Ascending aorta (tissue), 2 donors: ENCODE results near the gene CYP2J2. TPM values are rescaled to one million over a fixed set of nuclear protein-coding genes. Genes with fewer than 3 reads are reported as not detected.
"Not testable (repeated sequence)": the region's sequence is repeated elsewhere in the genome, so short reads cannot be mapped to it uniquely, and the experiment has no call there.

Experiments used
- DNase-seq, 2 donors: peaks; one replicate each; pipeline ENCODE4 v3.0.0-alpha.2; 2019; ENCODE audit warnings: low spot score in 2 of 2
- H3K27ac ChIP-seq, 2 donors: fragments of 200-600 bp; sonication (generic); one replicate each; pipeline ENCODE4 v1.5.1; 2016 to 2017; ENCODE audit warnings: mild to moderate bottlenecking in 1 of 2
- H3K27me3 ChIP-seq: fragments of 200-600 bp; sonication (generic); one replicate; pipeline ENCODE4 v1.5.1; 2017
- H3K36me3 ChIP-seq, 2 donors: fragments of 200-600 bp; sonication (generic); one replicate each; pipeline ENCODE4 v1.5.1; 2016
- H3K4me1 ChIP-seq, 2 donors: fragments of 200-600 bp; sonication (generic); one replicate each; pipeline ENCODE4 v1.5.1; 2016 to 2017; ENCODE audit warnings: mild to moderate bottlenecking in 1 of 2
- H3K4me3 ChIP-seq, 2 donors: fragments of 200-600 bp; sonication (generic); one replicate each; pipeline ENCODE4 v1.5.1; 2016 to 2017; ENCODE audit warnings: mild to moderate bottlenecking in 1 of 2
- H3K9me3 ChIP-seq, 2 donors: fragments of 200-600 bp; sonication (generic); one replicate each; pipeline ENCODE4 v1.5.1; 2016
- intact Hi-C: fragments of 100-400 bp; cut with DNase I; formaldehyde crosslinking; loops from one replicate; pipeline ENCODE4 v1.15.1; 2023
- total RNA-seq: library from RNA; depleted of rRNA; stranded (reverse); fragments of >200 nt; gene quantifications from one replicate; pipeline ENCODE4 v1.1.0, GENCODE V29; 2016
- TF ChIP-seq, protein P1 (sequence below), 3 experiments: fragments of 200-600 bp in 2 of 3; fragments of 450-650 bp in 1 of 3; sonication (generic) in 2 of 3; IDR thresholded peaks; one replicate each; pipeline ENCODE4 v1.5.1; 2016 to 2019; ENCODE audit warnings: antibody characterized with exemption in 3 of 3, mild to moderate bottlenecking in 1 of 3, moderate library complexity in 1 of 3

CYP2J2 gene
- total RNA-seq, 1 donor from 2014 or later: not detected

DNA sequence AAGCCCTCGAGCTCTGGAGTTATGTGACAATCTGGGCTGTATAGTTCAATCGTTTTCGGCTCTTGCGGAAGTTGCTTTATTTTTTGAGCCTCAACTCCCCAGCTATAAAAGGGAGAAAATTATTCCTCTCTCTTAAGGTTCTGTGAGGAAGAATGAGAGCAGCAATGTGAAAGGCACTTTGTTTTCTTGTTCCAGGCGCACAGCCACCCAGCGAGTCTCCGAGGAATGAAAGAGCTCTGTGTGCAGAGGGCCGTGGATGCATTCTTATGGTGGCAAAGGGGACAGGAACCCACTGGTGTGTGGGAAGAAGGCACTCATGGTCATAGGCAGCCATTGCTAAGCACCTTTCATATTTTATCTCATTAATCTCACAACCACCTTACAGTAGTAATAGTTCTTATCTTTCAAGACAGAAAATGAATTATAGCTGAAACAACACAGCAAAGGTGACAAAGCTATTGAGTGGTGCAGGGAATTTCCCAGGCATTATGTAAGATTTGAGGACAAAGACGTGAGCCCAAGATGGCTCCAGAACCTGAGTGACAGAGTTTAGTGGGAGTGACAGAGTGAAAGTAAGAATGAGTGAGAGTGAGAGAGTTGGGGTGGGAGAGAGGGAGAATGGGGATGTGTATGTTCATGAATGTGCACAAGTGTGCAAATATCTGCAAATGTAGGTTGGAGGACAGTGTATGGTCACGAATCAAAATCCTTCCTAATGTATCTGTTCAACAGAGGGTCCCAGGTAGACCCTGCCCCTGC lies 9.4 kb downstream of the CYP2J2 start:
- Histone ChIP-seq H3K4me1 (no peaks in the 10 kb centered on the region), H3K9me3 (no peaks in the 10 kb centered on the region), H3K4me3 (no peak overlapping the region), H3K27ac (no peak overlapping the region), H3K36me3 (no peaks in the 10 kb centered on the region), H3K27me3 (no peaks in the 10 kb centered on the region)
- TF ChIP-seq, protein P1, sequence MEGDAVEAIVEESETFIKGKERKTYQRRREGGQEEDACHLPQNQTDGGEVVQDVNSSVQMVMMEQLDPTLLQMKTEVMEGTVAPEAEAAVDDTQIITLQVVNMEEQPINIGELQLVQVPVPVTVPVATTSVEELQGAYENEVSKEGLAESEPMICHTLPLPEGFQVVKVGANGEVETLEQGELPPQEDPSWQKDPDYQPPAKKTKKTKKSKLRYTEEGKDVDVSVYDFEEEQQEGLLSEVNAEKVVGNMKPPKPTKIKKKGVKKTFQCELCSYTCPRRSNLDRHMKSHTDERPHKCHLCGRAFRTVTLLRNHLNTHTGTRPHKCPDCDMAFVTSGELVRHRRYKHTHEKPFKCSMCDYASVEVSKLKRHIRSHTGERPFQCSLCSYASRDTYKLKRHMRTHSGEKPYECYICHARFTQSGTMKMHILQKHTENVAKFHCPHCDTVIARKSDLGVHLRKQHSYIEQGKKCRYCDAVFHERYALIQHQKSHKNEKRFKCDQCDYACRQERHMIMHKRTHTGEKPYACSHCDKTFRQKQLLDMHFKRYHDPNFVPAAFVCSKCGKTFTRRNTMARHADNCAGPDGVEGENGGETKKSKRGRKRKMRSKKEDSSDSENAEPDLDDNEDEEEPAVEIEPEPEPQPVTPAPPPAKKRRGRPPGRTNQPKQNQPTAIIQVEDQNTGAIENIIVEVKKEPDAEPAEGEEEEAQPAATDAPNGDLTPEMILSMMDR (IDR thresholded peaks at IDR 0.05): no peak
- no peak for DNase-seq
- intact Hi-C loops: no loop called here

DNA sequence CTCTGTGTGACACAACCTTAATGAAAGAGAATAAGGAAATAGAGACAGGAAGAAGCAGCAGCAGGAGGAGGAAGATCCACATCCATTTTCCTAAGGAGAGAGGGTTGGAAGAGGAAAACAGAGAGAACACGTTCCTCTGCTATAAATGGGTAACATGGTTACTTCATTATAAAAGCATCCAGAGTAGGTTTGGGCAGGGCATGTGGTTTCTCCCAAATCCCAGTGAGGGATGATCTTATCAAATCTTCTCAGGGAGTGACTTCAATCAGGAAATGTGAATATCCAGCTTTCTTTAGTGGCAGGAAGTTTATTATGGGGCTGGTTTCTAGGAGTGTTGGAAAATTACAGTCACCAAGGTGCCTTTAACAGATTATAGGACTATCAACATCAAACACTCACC lies 11.1 kb downstream of the CYP2J2 start:
- Histone ChIP-seq H3K27me3 (no peaks in the 10 kb centered on the region), H3K36me3 (no peaks in the 10 kb centered on the region), H3K9me3 (no peaks in the 10 kb centered on the region), H3K4me1 (no peaks in the 10 kb centered on the region), H3K4me3 (no peak overlapping the region), H3K27ac (no peak overlapping the region)
- no peak for DNase-seq
- intact Hi-C loops: no loop called here
- TF ChIP-seq, protein P1 (IDR thresholded peaks at IDR 0.05): no peak

DNA sequence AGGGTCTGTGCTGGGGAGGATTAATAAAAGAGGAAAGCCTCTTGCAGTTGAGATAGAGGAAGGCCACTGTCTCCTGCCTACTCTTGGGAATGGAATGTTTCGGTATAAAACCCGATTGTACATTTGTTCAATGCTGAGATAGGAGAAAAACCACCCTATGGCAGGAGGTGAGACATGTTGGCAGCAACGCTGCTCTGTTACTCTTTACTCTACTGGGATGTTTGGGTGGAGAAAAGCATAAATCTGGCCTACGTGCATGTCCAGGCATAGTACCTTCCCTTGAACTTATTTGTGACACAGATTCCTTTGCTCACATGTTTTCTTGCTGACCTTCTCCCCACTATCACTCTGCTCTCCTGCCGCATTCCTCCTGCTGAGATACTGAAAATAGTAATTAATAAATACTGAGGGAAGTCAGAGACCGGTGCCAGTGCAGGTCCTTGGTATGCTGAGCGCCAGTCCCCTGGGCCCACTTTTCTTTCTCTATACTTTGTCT lies 11.7 kb downstream of the CYP2J2 start:
- DNase-seq, H3K9me3 ChIP-seq, H3K4me3 ChIP-seq, H3K4me1 ChIP-seq, H3K27me3 ChIP-seq, intact Hi-C loops, H3K36me3 ChIP-seq, H3K27ac ChIP-seq: not testable (repeated sequence)

DNA sequence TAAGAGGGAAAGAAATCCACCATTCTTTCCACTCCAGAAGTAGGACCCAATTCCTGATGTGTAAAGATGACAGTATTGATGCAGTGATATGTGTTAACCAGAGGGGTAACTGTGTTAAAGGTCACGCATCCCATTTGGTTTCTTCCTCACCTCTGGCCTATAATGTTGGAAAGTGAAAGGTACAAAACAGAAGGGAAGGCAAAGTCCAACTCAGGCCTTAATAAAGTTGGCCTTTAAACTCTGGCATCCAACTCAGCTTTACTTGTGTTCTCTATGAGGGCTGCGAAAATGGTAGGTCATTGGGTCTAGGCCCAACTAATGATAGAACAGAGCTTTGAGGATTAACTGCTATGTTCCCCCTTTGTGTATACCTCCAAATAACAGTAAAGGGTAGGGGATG lies 17.9 kb downstream of the CYP2J2 start:
- Histone ChIP-seq H3K27ac (no peak overlapping the region), H3K36me3 (no peaks in the 10 kb centered on the region), H3K4me1 (no peaks in the 10 kb centered on the region), H3K9me3 (no peaks in the 10 kb centered on the region), H3K4me3 (no peak overlapping the region), H3K27me3 (no peaks in the 10 kb centered on the region)
- TF ChIP-seq, protein P1 (IDR thresholded peaks at IDR 0.05): no peak
- no peak for DNase-seq
- intact Hi-C loops: no loop called here

DNA sequence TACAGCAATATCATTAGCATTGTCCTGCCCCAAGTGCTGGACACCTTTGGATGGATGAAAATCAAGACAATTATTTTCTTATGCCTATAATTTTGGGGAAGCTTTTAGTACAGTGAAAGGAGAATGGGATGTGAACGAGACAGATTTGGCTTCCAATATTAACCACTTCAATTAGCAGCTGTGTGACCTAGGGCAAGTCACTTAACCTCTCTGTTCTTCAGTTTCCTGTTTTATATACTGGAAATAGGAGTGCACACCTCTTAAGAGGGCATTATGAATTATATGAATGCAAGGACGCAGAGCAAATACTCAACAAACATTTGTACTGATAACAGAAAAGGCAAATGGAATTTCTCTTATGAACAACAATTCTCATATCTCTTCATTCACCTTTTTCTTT lies 18.5 kb downstream of the CYP2J2 start:
- Histone ChIP-seq H3K27me3 (no peaks in the 10 kb centered on the region), H3K4me3 (no peak overlapping the region), H3K27ac (no peak overlapping the region), H3K36me3 (no peaks in the 10 kb centered on the region), H3K4me1 (no peaks in the 10 kb centered on the region), H3K9me3 (no peaks in the 10 kb centered on the region)
- DNase-seq: no peak
- intact Hi-C loops: no loop called here
- TF ChIP-seq, protein P1 (IDR thresholded peaks at IDR 0.05): no peak

DNA sequence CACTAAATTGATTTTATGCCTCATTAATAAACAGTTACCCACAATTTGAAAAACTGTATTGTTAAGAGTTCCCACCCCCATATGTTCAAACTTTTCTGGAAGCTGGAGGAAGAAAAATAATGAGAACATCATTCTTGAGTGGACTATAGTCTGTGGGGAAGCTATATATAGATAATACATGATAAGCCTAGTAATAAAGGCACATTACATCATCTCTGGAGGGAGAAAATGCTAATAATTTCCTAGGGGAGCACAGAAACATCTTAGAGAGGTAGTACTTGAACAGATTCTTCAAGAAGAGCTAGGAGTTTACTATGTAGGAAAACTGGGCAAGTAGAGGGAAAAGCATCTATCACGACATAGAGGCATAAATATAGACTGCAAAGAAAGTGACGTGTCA lies 19.6 kb downstream of the CYP2J2 start:
- DNase-seq: no peak
- Histone ChIP-seq H3K4me3 (no peak overlapping the region), H3K27me3 (no peaks in the 10 kb centered on the region), H3K4me1 (no peaks in the 10 kb centered on the region), H3K36me3 (no peaks in the 10 kb centered on the region), H3K27ac (no peak overlapping the region), H3K9me3 (no peaks in the 10 kb centered on the region)
- TF ChIP-seq, protein P1 (IDR thresholded peaks at IDR 0.05): no peak
- intact Hi-C loops: no loop called here
